Measurements from ENCODE around the gene OR4D10. TPM values are rescaled to one million over a fixed set of nuclear protein-coding genes. Genes with fewer than 3 reads are reported as not detected.
"Not testable (repeated sequence)": the region's sequence is repeated elsewhere in the genome, so short reads cannot be mapped to it uniquely, and the experiment has no call there.

The OR4D10 gene
- total RNA-seq = not detected

- DNase-seq = no peak
Measured at GRCh38 chr11:59473015-59473414, at the start of gene OR4D10. Gene OR4D10 (plus strand): TSS chr11:59473315. CDS start chr11:59477430, 4,115 bp downstream.

- no peak for DNase-seq
Measured at GRCh38 chr11:59423835-59424234, 49.3 kb upstream of the OR4D10 start.

GRCh38 chr11:59425131-59425530, 48.0 kb upstream of the OR4D10 start:
- no peak for DNase-seq

- DNase-seq = no peak
Measured at GRCh38 chr11:59426361-59427067, 46.6 kb upstream of the OR4D10 start, which contains the start of gene OR5A2. Gene OR5A2 (minus strand): TSS chr11:59426413. CDS start chr11:59422953, 3,460 bp downstream.

- no peak for DNase-seq
Measured at GRCh38 chr11:59427068-59427382, 46.1 kb upstream of the OR4D10 start.

GRCh38 chr11:59429924-59430516, 43.1 kb upstream of the OR4D10 start:
- peak; percentile 7 for DNase-seq

- DNase-seq = no peak
Measured at GRCh38 chr11:59436169-59436568, 36.9 kb upstream of the OR4D10 start, which contains the start of gene OR5A1. Gene OR5A1 (plus strand): TSS chr11:59436469. CDS start chr11:59443169, 6,700 bp downstream.

GRCh38 chr11:59437770-59438169, 35.3 kb upstream of the OR4D10 start:
- DNase-seq = no peak

GRCh38 chr11:59445624-59446023, 27.5 kb upstream of the OR4D10 start:
- DNase-seq = not testable (repeated sequence)

- no peak for DNase-seq
Measured at GRCh38 chr11:59448484-59448883, 24.6 kb upstream of the OR4D10 start.

GRCh38 chr11:59456661-59457060, 16.5 kb upstream of the OR4D10 start, which contains the start of gene OR4D6:
Gene OR4D6 (plus strand): TSS chr11:59456961. CDS start chr11:59456961, 0 bp downstream.
- DNase-seq = no peak

GRCh38 chr11:59459916-59460315, 13.2 kb upstream of the OR4D10 start:
- peak; percentile 7 for DNase-seq

- DNase-seq = peak; percentile 85
Measured at GRCh38 chr11:59463190-59463641, 9.9 kb upstream of the OR4D10 start.

GRCh38 chr11:59475176-59475575, 2.1 kb downstream of the OR4D10 start:
- no peak for DNase-seq

- no peak for DNase-seq
Measured at GRCh38 chr11:59479906-59480305, 6.8 kb downstream of the OR4D10 start.

- no peak for DNase-seq
Measured at GRCh38 chr11:59480359-59480758, 7.2 kb downstream of the OR4D10 start.

GRCh38 chr11:59501931-59502330, 28.8 kb downstream of the OR4D10 start:
- no peak for DNase-seq

- DNase-seq = no peak
Measured at GRCh38 chr11:59503276-59503675, 30.2 kb downstream of the OR4D10 start, which contains the start of gene OR4D11. Gene OR4D11 (plus strand): TSS chr11:59503576. CDS start chr11:59503576, 0 bp downstream.

- DNase-seq = no peak
Measured at GRCh38 chr11:59510941-59511589, 38.0 kb downstream of the OR4D10 start, which contains the start of gene OR4D9. Gene OR4D9 (plus strand): TSS chr11:59511539. CDS start chr11:59514913, 3,374 bp downstream.

GRCh38 chr11:59511675-59512074, 38.6 kb downstream of the OR4D10 start:
- DNase-seq = no peak

- not testable (repeated sequence) for DNase-seq
Measured at GRCh38 chr11:59520139-59520538, 47.0 kb downstream of the OR4D10 start.

GRCh38 chr11:59520741-59521140, 47.6 kb downstream of the OR4D10 start:
- no peak for DNase-seq

- no peak for DNase-seq
Measured at GRCh38 chr11:59523541-59523940, 50.4 kb downstream of the OR4D10 start.

Data from skin of body (tissue), 2 donors.